HS-5 (cell line): ENCODE data around the gene KNSTRN.
A peak's percentile ranks its signal among the peaks of the same experiment; 100 is the strongest.

Source experiments
- DNase-seq: peaks from one replicate; pipeline ENCODE4 v3.0.0-alpha.2; 2012; ENCODE audit warnings: low read depth

Gene KNSTRN

DNA sequence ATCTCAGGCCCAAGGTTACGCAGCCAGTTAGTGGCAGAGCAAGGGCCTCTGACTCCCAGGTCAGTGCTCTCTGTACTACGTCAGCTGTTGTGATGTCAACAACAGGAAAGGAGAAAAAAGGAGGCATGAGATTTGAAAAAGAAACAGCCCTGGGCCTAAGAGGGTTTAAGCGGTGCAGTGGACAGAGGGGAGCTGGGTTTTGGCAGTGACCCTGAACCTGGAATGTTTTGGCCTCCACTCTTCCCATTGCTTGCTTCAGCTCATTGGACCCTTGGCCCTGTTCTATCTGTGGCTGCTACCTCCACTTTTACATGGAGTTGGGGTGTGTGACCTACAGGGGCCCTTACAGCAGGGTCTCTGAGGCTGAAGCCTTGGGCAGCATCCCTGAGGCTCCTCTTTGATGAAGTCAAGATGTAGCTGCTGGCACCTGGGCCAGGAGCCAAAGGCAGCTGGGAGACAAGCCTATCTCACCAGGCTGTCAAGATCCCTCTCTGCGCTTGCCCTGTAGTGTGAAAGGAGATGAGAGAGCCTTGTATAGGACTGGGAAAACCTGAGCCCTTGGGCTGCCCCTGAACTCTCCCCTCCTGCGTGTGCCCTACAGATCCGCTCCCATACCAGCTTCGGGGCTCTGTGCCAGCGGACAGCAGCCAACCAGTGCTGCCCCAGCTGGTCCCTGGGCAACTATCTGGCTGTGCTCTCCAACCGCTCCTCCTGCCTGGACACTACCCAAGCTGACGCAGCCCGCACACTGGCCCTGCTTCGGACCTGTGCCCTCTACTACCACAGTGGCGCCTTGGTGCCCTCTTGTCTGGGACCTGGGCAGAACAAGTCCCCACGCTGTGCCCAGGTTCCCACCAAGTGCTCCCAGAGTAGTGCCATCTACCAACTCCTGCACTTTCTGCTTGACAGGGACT is 15.8 kb upstream of the KNSTRN start:
- no peak for DNase-seq

DNA sequence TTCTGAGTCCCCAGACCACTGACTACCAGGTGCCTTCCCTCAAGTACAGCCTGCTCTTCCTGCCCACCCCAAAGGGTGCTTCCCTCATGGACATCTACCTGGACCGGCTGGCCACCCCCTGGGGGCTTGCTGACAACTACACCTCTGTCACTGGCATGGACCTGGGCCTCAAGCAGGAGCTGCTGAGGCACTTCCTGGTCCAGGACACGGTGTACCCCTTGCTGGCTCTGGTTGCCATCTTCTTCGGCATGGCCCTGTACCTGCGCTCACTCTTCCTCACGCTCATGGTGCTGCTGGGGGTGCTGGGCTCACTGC is 15.2 kb upstream of the KNSTRN start:
- no peak for DNase-seq

DNA sequence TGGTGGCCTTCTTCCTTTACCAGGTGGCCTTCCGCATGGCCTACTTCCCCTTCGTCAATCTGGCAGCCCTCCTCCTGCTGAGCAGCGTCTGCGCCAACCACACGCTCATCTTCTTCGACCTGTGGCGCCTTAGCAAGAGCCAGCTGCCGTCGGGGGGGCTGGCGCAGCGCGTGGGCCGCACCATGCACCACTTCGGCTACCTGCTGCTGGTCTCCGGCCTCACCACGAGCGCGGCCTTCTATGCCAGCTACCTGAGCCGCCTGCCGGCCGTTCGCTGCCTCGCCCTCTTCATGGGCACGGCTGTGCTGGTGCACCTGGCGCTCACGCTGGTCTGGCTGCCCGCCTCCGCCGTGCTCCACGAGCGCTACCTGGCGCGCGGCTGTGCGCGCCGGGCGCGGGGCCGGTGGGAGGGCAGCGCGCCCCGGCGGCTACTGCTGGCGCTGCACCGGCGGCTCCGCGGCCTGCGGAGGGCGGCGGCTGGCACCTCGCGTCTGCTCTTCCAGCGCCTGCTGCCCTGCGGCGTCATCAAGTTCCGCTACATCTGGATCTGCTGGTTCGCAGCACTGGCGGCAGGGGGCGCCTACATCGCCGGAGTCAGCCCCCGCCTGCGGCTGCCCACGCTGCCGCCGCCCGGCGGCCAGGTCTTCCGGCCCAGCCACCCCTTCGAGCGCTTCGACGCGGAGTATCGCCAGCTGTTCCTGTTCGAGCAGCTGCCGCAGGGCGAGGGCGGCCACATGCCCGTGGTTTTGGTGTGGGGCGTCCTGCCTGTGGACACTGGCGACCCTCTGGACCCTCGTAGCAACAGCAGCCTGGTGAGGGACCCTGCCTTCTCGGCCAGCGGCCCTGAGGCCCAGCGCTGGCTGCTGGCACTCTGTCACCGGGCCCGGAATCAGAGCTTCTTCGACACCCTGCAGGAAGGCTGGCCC is 14.6 kb upstream of the KNSTRN start:
- no peak for DNase-seq

DNA sequence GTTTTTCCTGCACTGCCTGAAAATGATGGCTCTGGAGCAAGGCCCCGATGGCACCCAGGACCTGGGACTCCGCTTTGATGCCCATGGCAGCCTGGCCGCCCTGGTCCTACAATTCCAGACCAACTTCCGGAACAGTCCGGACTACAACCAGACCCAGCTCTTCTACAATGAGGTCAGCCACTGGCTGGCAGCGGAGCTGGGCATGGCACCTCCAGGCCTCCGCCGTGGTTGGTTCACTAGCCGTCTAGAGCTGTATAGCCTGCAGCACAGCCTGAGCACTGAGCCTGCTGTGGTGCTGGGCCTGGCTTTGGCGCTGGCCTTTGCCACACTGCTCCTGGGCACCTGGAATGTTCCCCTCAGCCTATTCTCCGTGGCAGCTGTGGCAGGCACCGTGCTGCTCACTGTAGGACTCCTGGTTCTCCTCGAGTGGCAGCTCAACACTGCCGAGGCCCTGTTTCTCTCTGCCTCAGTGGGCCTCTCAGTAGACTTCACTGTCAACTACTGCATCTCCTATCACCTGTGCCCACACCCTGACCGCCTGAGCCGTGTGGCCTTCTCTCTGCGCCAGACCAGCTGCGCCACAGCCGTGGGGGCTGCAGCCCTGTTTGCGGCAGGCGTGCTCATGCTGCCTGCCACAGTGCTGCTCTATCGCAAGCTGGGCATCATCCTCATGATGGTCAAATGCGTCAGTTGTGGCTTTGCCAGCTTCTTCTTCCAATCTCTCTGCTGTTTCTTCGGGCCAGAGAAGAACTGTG is 13.6 kb upstream of the KNSTRN start:
- DNase-seq, result no peak

DNA sequence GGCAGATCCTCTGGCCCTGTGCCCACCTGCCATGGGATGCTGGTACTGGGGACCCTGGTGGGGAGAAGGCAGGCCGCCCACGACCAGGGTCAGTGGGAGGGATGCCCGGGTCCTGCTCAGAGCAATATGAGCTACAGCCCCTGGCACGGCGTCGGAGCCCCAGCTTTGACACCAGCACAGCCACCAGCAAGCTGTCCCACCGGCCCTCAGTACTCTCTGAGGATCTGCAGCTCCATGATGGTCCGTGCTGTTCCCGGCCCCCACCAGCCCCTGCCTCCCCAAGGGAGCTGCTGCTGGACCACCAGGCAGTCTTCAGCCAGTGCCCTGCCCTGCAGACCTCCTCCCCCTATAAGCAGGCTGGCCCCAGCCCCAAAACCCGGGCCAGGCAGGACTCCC is 13.0 kb upstream of the KNSTRN start:
- DNase-seq, result no peak

DNA sequence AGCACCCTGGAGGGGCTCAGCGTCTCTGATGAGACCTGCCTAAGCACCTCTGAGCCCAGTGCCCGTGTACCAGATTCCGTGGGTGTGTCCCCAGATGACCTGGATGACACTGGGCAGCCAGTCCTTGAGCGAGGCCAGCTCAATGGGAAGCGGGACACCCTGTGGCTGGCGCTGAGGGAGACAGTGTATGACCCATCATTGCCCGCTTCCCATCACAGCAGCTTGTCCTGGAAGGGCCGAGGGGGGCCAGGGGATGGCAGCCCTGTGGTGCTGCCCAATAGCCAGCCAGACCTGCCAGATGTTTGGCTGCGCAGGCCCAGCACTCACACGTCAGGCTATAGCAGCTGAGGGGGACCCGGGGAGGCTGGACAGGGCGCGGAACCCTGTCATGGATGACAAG is 12.6 kb upstream of the KNSTRN start:
- no peak for DNase-seq

DNA sequence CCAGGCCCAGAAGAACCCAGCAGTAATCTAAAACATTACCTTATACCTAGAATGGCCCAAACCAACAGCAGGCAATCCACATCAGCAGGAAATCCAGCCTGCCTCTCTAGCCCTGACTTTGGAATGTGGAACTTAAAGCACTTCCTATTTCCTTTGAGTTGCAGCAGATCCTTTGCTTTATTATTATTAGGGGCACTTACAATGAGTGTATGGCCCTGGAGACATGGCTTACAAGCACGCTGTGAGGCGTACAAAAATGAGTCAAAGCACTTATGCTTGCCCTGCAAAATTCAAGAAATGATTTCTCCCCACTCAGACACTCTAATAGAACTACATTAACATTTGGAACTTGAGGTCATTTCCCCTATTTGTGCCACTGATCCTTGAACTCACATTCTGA is 9.5 kb upstream of the KNSTRN start:
- no peak for DNase-seq

DNA sequence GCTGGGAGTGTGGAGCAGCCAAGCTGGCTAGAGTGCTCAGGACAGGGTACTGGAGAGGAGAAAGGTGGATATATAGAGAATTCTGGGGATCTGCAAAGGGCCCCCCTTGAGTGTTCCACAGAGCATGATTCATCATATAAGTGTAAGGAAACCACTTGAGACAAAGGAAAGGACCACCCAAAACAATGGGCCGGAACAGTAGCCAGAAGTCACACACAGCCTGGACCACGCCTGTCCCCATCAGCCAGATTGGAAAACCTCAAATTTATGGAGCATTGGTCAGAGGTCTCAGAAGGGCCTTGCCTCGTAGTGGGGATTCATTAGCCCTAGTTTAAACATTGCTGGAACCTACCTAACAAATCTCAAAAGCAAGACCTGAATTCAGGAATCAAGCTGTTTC is 4.9 kb upstream of the KNSTRN start:
- DNase-seq, result no peak

DNA sequence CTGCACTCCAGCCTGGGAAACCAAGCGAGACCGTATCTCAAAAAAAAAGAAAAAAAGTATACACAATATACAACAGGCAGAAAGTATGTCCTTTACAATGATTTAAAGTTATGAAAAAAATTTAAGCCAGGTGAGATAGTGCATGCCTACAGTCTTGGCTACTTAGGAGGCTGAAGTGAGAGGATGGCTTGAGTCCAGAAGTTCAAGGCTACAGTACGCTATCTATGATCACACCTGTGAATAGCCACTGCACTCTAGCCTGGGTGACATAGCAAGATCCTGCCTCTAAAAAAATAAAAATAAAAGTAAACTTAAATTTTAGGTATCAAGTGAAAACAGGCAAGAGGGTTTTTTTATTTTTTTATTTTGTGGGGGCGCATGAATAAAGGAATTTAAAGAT is 3.1 kb upstream of the KNSTRN start:
- no peak for DNase-seq

DNA sequence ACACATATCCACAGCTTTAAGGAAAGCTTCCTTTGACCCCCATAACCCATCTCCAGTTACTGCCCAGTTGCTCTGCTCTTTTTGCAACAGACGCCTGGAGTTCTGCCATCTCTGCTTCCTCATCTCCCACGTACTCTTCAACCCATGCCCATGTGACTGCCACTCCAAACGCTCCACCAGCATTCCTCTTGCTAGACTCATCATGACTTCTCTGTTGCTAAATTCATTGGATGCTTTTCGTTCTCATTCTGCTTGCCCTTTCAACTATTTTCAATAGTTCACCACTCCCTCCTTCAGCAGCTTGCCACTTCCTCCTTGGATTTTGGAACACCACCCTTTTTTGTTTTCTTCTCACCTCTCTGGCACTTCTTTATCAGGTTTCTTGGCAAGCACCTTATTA is 2.7 kb upstream of the KNSTRN start:
- DNase-seq, result peak; percentile 96

DNA sequence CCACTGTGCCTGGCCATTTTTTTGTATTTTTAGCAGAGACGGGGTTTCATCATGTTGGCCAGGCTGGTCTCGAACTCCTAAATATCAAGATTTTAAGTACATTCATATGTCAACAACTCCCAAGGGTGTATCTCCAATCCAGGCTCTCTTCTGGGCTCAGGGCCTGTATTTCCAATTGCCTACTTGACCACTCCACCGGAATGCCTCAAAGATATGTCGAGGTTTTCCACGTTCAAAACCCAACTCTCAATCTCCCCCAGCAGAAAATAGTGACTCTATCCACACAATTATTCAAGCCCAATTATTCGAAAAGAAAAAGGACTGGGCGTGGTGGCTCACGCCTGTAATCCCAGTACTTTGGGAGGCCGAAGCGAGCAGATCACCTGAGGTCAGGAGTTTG is 1.9 kb upstream of the KNSTRN start:
- no peak for DNase-seq

DNA sequence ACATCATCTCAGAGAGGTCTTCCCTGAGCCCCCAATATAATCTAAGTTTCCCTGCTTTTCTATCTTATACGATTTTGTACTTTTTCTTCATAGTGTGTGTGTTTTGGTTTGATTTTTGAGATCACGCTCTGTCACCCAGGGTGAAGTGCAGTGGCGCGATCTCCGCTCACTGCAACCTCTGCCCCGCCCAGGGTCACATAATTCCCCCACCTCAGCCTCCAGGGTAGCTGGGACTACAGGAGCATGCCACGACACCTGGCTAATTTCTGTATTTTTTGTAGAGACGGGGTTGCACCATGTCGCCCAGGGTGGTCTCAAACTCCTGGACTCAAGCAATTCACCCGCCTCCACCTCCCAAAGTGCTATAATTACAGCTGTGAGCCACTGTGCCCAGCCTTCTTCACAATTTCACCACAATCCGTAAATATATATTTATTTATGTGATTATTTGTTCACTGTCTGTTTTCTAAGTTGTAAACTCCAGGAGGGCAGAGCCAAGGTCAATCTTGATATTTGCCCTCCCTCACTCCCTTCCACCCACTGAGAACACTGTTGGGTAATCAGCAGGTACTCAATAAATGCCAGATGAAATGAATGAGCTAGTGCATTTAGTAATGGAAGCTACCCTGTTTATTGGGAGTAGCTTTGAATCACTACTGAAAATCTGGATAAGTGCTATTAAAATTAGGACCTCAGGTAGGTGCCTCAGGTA is 547 bp upstream of the KNSTRN start:
- DNase-seq, result no peak

DNA sequence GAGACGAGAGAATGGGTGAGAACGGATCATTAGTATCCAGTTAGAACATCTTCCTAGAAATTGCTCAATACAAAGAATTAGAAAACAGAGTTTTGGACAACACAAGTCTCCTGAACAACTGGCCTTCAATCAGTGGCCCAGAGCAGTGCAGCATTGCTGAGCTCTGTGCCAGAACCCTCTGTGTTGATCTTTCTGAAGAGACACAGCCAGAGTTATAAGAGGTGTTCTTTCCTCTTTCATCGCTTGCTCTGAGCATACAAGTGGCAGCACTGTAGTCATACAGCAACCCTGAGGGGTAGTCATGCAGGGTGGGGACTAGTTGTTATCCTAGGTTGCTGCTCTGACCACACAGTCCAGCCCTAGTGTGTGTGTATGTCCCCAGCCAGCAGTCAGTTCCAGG is 4.0 kb downstream of the KNSTRN start:
- no peak for DNase-seq

DNA sequence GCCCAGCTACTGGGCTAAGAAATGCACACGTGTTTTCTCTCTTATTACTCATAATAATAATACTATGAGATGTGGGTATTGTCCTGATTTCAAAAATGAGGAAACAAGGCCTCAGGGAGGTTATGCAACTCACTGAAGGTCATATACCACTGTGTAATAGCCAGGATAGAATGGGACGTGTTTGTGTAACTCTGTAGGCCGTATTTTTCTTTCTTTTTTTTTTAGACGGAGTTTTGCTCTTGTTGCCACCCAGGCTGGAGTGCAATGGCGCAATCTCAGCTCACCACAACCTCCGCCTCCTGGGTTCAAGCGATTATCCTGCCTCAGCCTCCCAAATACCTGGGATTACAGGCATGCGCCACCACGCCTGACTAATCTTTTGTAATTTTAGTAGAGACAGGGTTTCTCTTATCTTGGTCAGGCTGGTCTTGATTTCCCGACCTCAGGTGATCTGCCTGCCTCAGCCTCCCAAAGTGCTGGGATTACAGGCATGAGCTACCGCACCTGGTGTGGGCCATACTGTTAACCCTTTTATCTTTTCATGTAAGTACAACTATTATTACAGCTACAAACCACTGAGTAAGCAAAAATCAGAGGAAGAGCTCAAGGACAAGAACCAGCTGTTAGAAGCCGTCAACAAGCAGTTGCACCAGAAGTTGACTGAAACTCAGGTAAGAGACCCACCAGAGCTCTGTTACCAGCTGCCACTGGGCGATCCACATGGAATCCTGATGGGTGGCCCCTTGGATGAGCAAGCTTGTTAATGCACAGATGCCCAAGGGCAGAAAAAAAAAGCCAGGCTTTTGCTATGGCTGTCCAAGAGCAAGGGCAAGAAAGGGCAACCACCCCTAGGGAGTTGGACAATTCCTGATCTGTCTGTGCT is 6.7 kb downstream of the KNSTRN start:
- no peak for DNase-seq

DNA sequence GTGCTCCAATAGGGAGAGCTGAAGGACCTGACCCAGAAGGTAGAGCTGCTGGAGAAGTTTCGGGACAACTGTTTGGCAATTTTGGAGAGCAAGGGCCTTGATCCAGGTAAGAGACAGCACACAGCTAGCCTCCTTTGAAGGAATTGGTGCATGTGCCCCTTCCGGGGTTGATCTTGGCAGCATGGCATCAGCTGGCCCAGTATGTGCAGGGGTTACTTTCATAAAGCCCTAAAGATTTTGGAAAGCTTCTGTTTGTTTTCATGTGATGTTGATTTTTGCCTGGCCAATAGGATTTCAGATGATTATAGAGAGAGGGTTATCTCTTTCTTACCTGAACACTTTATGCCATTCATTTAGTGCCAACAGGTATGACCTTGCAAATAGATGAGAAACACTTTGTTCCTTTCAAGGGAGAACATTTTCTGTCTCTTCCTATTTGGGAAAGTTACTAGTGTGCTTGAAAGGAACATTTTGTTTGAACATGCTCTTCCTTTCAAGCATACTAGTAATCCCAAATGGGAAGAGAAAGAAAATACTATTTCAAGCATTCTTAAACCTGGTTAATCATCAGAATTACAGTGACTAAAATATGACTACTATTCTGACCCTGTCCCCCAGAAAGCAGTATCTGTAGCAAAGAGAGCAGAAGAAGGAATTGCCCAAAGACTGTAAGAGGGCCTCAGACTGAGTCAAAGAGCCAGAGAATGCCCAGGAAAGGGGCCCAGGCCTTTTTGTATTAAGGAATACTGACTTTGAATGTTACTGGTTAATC is 7.5 kb downstream of the KNSTRN start:
- no peak for DNase-seq

DNA sequence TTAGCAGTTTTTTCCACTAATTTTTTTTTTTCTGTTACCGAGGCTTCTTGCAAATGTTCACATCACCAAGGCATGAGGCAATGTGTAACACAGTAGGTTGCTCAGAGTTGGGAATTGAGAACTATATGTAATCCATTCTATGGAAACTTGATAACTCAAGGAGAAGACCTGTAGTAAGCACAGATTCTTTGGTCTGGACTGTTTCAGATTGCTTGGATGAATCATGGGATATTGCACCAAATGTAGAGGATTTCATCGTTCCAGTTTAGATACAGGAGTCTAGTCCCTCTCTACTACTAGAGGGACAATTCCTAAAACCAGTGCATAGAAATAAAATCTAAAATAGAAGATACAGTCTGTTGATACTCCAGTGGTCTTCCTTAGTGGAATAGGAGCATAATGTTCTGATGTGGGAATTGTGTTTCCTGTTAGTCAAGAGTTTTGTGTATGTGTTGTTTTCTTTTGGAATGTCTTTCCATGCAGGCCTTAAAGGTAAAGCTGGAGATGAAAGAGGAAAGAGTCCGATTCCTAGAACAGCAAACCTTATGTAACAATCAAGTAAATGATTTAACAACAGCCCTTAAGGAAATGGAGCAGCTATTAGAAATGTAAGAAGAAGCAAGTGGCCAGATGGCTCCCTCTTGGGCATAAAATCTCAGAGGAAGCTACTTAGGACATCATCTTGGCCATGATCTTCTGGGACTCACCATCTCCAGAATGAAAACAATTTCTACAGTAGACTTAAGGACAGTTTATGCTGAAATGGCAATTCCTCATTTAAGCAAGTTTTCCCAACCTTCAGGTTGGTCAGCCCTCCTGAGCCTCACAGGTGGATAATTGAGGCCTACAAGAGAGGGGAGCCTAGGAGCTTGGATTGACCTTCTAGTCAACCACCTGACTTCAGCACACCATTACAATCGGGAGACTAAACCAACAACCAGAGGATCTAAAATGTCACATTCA is 10.7 kb downstream of the KNSTRN start:
- DNase-seq, result no peak

DNA sequence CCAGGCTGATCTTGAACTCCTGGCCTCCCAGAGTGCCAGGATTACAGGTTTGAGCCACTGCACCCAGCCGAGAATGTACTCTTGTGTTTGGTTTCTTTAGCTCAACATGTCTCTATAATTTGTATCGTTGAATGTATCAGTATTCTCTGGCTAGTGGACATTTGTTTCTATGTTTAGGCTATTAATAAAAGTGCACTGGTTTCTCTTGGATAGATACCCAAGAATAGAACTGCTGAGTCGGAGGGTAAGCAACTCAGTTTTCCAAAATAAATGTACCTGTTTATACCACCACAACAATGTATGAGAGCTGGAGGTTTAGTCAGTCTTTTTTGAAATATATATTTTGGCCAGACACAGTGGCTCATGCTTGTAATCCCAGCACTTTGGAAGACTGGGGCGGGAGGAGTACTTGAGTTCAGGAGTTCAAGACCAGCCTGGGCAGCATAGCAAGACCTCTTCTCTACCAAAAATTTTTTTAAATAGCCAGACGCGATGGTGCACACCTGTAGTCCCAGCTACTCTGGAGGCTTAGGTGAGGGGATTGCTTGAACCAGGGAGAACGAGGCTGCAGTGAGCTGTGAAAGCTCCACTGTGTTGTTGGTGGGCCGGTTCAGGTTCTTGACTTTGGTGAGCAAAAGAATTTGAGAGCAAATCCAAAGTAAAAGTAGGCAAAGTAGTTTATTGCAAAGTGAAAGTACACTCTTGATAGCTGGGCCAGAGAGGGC is 15.3 kb downstream of the KNSTRN start:
- no peak for DNase-seq

DNA sequence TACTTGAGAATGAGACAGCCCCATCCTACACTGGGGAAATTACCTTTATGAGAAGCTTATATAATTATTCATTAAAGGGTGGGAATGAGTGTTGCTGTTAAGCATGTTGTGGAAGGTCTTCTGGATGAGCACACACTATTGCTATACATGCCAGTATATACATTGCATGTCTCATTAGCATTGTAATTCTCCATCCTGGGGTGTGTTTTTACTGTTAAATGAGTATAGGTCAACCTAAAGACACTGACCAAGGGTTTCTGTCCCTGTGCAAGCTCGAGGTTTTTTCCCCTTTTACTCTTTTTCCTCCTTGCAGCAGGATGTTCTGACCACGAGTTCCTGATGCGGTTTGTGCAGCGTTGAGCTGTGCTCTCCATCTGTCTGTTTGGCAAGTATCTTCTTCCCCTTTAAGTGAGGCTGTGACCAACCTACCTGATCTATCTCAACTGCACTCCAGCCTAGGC is 15.9 kb downstream of the KNSTRN start:
- DNase-seq, result no peak
